HEK293 (cell line): ENCODE results near the gene DNAJC5.

Experiments used
- CTCF ChIP-seq: fragments of 450-650 bp; formaldehyde crosslinking; IDR thresholded peaks from 2 replicates; pipeline ENCODE4 v1.5.1; 2016; ENCODE audit warnings: missing biosample characterization, missing genetic modification characterization
- KLF16 ChIP-seq: fragments of 450-650 bp; formaldehyde crosslinking; IDR thresholded peaks from 2 replicates; pipeline ENCODE4 v1.5.1; 2017; ENCODE audit warnings: missing biosample characterization, missing genetic modification characterization
- ZNF121 ChIP-seq: fragments of 450-650 bp; formaldehyde crosslinking; IDR thresholded peaks from 2 replicates; pipeline ENCODE4 v1.5.1; 2016; ENCODE audit warnings: missing biosample characterization, missing genetic modification characterization
- ZNF202 ChIP-seq: fragments of 450-650 bp; formaldehyde crosslinking; IDR thresholded peaks from 2 replicates; pipeline ENCODE4 v1.5.1; 2016; ENCODE audit warnings: missing biosample characterization, missing genetic modification characterization, borderline replicate concordance
- ZNF404 ChIP-seq: fragments of 450-650 bp; formaldehyde crosslinking; IDR thresholded peaks from 2 replicates; pipeline ENCODE4 v1.5.1; 2017; ENCODE audit warnings: missing biosample characterization, missing genetic modification characterization
- ZNF777 ChIP-seq: fragments of 450-650 bp; formaldehyde crosslinking; IDR thresholded peaks from 2 replicates; pipeline ENCODE4 v1.5.1; 2017; ENCODE audit warnings: missing biosample characterization, missing genetic modification characterization, borderline replicate concordance
- ZNF785 ChIP-seq: fragments of 450-650 bp; formaldehyde crosslinking; IDR thresholded peaks from 2 replicates; pipeline ENCODE4 v1.5.1; 2016; ENCODE audit warnings: missing biosample characterization, missing genetic modification characterization
- TF ChIP-seq, protein P1 (sequence below): fragments of 450-650 bp; formaldehyde crosslinking; IDR thresholded peaks from 2 replicates; pipeline ENCODE4 v1.5.1; 2016; ENCODE audit warnings: missing biosample characterization, missing genetic modification characterization, low read depth

- TF ChIP-seq, protein P1, sequence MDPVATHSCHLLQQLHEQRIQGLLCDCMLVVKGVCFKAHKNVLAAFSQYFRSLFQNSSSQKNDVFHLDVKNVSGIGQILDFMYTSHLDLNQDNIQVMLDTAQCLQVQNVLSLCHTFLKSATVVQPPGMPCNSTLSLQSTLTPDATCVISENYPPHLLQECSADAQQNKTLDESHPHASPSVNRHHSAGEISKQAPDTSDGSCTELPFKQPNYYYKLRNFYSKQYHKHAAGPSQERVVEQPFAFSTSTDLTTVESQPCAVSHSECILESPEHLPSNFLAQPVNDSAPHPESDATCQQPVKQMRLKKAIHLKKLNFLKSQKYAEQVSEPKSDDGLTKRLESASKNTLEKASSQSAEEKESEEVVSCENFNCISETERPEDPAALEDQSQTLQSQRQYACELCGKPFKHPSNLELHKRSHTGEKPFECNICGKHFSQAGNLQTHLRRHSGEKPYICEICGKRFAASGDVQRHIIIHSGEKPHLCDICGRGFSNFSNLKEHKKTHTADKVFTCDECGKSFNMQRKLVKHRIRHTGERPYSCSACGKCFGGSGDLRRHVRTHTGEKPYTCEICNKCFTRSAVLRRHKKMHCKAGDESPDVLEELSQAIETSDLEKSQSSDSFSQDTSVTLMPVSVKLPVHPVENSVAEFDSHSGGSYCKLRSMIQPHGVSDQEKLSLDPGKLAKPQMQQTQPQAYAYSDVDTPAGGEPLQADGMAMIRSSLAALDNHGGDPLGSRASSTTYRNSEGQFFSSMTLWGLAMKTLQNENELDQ (tag by site-specific recombination) = no peak
- TF ChIP-seq CTCF (tag by site-specific recombination) (no peak), ZNF777 (tag by site-specific recombination) (no peak), ZNF785 (tag by site-specific recombination) (no peak), ZNF202 (tag by site-specific recombination) (no peak), ZNF121 (tag by site-specific recombination) (no peak), ZNF404 (tag by site-specific recombination) (no peak), KLF16 (tag by site-specific recombination) (no peak)
Observed at GRCh38 chr20:63858393-63859165, 36.3 kb upstream of the DNAJC5 start.
